Measurements from ENCODE around the gene TRIP6. TPM values are rescaled to one million over a fixed set of nuclear protein-coding genes. Genes with fewer than 3 reads are reported as not detected.
"Not testable (repeated sequence)": the region's sequence is repeated elsewhere in the genome, so short reads cannot be mapped to it uniquely, and the experiment has no call there.

Gene TRIP6
- total RNA-seq, 1 donor from 2014 or later = 52.1 TPM

DNA sequence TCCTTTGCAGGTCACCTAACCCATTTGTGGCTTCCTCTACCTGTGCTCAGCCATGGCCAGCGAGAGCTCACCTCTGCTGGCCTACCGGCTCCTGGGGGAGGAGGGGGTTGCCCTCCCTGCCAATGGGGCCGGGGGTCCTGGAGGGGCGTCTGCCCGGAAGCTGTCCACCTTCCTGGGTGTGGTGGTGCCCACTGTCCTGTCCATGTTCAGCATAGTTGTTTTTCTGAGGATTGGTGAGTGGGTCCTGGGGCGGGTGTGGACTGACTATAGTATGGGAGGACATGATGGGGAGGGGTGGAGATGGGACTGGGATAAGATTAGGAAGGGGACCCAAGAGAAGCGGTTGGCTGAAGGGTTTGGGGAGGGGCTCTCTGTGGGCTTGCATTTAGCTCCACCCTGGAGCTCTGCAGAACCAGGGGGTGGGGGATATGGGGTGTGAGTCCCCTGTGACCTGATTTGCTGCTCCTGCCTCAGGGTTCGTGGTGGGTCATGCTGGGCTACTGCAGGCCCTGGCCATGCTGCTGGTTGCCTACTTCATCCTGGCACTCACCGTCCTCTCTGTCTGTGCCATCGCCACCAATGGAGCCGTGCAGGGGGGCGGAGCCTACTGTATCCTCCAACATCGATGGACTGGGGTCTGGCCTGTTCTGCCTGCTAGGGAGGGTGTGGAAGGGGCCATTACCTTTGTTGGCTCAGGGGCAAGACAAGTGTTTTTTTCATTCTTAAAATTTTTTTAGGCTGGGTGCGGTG, 12.9 kb upstream of the TRIP6 start:
- no peaks in the 10 kb centered on the region for H3K36me3 ChIP-seq
- H3K9me3 ChIP-seq = no peaks in the 10 kb centered on the region
- no peak overlapping the region for H3K4me3 ChIP-seq
- H3K27ac ChIP-seq = no peak overlapping the region
- intact Hi-C loops (cut with DNase I) = loop anchor here (5.0 kb wide), 2 partner anchors 57 to 147 kb away; partner anchors contain the start of gene POP7
- peaks cover 28% of the 10 kb centered on the region for H3K4me1 ChIP-seq
- DNase-seq (ENCODE audit: extremely low spot score in 2 of 2) = no peak
- no peaks in the 10 kb centered on the region for H3K27me3 ChIP-seq
- TF ChIP-seq POLR2AphosphoS5 (IDR thresholded peaks at IDR 0.05; ENCODE audit: insufficient read depth in 1 of 2, low read depth in 1 of 2) = no peak

DNA sequence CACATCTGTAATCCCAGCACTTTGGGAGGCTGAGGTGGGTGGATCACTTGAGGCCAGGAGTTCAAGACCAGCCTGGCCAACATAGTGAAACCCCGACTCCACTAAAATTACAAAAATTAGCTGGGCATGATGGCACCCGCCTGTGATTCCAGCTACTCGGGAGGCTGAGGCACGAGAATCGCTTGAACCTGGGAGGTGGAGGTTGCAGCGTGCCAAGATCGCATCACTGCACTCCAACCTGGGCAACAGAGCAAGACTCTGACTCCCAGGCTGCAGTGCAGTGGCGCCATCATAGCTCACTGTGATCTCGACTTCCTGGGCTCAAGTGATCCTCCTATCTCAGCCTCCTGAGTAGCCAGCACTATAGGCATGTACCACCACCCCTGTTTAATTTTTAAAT, 12.3 kb upstream of the TRIP6 start:
- peaks cover 28% of the 10 kb centered on the region for H3K4me1 ChIP-seq
- not testable (repeated sequence) for H3K4me3 ChIP-seq; H3K27ac ChIP-seq; H3K27me3 ChIP-seq; DNase-seq (ENCODE audit: extremely low spot score in 2 of 2); H3K36me3 ChIP-seq; H3K9me3 ChIP-seq
- intact Hi-C loops (cut with DNase I) = loop anchor here (5.0 kb wide), 2 partner anchors 58 to 148 kb away; partner anchors contain the start of gene POP7

DNA sequence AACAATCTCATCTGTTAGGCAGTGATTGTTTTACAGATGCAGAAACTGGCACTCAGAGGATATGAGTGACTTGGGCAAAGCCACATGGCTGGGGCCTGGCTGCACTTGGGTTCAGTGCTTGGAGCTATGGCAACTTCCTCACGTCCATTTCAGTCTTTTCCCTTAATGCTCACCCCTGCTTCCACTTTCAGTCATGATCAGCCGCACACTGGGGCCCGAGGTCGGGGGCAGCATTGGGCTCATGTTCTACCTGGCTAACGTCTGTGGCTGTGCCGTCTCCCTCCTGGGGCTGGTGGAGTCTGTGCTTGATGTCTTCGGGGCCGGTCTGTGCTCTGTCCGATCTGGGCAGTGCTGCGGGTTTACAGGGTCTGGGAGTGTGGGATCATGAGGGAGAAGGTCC, 11.7 kb upstream of the TRIP6 start:
- peaks cover 28% of the 10 kb centered on the region for H3K4me1 ChIP-seq
- no peak overlapping the region for H3K4me3 ChIP-seq
- no peaks in the 10 kb centered on the region for H3K9me3 ChIP-seq
- intact Hi-C loops (cut with DNase I) = no loop called here
- H3K36me3 ChIP-seq = peaks cover 0 to 7% of the 10 kb centered on the region in 2 donors
- no peaks in the 10 kb centered on the region for H3K27me3 ChIP-seq
- no peak overlapping the region for H3K27ac ChIP-seq
- TF ChIP-seq POLR2AphosphoS5 (IDR thresholded peaks at IDR 0.05; ENCODE audit: insufficient read depth in 1 of 2, low read depth in 1 of 2) = no peak
- no peak for TF ChIP-seq POLR2A (IDR thresholded peaks at IDR 0.05)
- TF ChIP-seq, protein P1, sequence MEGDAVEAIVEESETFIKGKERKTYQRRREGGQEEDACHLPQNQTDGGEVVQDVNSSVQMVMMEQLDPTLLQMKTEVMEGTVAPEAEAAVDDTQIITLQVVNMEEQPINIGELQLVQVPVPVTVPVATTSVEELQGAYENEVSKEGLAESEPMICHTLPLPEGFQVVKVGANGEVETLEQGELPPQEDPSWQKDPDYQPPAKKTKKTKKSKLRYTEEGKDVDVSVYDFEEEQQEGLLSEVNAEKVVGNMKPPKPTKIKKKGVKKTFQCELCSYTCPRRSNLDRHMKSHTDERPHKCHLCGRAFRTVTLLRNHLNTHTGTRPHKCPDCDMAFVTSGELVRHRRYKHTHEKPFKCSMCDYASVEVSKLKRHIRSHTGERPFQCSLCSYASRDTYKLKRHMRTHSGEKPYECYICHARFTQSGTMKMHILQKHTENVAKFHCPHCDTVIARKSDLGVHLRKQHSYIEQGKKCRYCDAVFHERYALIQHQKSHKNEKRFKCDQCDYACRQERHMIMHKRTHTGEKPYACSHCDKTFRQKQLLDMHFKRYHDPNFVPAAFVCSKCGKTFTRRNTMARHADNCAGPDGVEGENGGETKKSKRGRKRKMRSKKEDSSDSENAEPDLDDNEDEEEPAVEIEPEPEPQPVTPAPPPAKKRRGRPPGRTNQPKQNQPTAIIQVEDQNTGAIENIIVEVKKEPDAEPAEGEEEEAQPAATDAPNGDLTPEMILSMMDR (IDR thresholded peaks at IDR 0.05) = no peak
- no peak for DNase-seq (ENCODE audit: extremely low spot score in 2 of 2)

DNA sequence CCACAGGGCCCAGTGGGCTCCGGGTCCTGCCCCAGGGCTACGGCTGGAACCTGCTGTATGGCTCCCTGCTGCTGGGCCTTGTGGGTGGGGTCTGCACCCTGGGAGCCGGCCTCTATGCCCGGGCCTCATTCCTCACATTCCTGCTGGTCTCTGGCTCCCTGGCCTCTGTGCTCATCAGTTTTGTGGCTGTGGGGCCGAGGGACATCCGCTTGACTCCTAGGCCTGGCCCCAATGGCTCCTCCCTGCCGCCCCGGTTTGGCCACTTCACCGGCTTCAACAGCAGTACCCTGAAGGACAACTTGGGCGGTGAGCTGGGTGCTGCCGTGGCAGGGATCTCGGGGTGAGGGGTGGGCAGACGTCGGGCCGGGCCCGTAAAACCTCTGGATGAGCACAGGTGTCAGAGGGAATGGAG, 10.3 kb upstream of the TRIP6 start:
- H3K27me3 ChIP-seq = no peaks in the 10 kb centered on the region
- H3K4me1 ChIP-seq = peaks cover 25% of the 10 kb centered on the region
- H3K36me3 ChIP-seq = peaks cover 0 to 20% of the 10 kb centered on the region in 2 donors
- no peak overlapping the region for H3K27ac ChIP-seq
- no peak for DNase-seq (ENCODE audit: extremely low spot score in 2 of 2)
- no peak for TF ChIP-seq POLR2AphosphoS5 (IDR thresholded peaks at IDR 0.05; ENCODE audit: insufficient read depth in 1 of 2, low read depth in 1 of 2)
- TF ChIP-seq POLR2A (IDR thresholded peaks at IDR 0.05) = no peak
- TF ChIP-seq, protein P1 (IDR thresholded peaks at IDR 0.05) = no peak
- intact Hi-C loops (cut with DNase I) = no loop called here
- H3K4me3 ChIP-seq = no peak overlapping the region
- no peaks in the 10 kb centered on the region for H3K9me3 ChIP-seq

DNA sequence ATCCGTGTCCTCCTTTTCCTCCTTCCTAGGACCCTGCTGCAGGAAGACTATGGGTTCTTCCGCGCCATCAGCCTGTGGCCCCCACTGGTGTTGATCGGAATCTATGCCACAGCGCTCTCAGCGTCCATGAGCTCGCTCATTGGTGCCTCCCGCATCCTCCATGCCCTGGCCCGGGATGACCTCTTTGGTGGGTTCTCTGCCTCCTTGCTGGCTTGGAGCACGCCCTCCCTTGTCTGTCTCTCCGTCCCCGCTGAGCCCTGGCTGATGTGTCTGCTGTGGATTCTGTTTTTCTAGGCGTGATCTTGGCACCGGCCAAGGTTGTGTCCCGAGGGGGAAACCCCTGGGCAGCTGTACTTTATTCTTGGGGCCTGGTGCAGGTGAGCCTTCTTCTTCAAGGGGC, 7.3 kb upstream of the TRIP6 start:
- no peak for DNase-seq (ENCODE audit: extremely low spot score in 2 of 2)
- TF ChIP-seq POLR2AphosphoS5 (IDR thresholded peaks at IDR 0.05; ENCODE audit: insufficient read depth in 1 of 2, low read depth in 1 of 2) (no peak), POLR2A (IDR thresholded peaks at IDR 0.05) (no peak)
- TF ChIP-seq, protein P1 (IDR thresholded peaks at IDR 0.05) = no peak
- Histone ChIP-seq H3K4me3 (no peak overlapping the region), H3K9me3 (no peaks in the 10 kb centered on the region), H3K27me3 (no peaks in the 10 kb centered on the region), H3K36me3 (peaks cover 0 to 20% of the 10 kb centered on the region in 2 donors), H3K27ac (no peak overlapping the region), H3K4me1 (no peaks in the 10 kb centered on the region)
- intact Hi-C loops (cut with DNase I) = loop anchor here (10.0 kb wide), 1 partner anchor 315 kb away; no protein-coding TSS in a partner anchor

All from vagina (tissue), 2 donors.